ENCODE measurements around the gene KRTAP10-3.

Gene KRTAP10-3

DNA sequence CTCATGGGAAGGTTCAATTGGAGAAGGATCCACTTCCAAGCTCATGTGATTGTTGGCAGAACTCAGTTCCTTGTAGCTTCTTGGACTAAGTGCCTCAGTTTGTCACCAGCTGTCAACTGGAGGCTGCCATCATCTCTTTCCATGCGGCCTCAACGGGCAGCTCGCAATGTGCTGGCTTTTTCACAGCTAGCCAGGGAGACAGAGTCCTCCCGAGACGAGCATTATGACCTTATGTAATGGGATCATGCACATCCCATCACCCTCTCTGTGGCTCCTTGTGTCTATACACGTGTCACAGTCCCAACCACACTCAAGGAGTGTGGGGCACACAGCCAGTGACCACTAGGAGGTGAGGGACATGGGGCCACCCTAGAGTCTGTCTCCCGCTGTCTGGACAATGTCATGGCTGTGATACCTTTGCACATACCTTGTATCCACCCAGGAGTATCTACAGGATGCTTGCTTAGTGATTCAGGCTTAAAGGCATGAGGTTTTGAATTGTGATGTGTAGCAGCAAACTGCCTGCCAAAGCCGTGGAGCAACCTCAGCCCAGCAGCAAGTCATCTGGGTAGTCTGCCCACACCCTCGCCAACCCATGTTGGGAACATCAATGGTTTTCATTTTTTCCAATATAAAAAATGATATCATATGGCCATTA is 37.6 kb upstream of the KRTAP10-3 start:
- Histone ChIP-seq H3K9me3 (ENCODE audit: control insufficient read depth, low read length) (no peaks in the 10 kb centered on the region), H3K36me3 (ENCODE audit: control insufficient read depth, insufficient read depth, low read length) (no peaks in the 10 kb centered on the region), H3K4me2 (ENCODE audit: low read length) (no peak overlapping the region), H3K4me1 (no peaks in the 10 kb centered on the region), H3K4me3 (ENCODE audit: low read depth, low read length) (no peak overlapping the region), H3K27me3 (ENCODE audit: control insufficient read depth, insufficient read depth, low read length) (no peaks in the 10 kb centered on the region), H3K9ac (no peak overlapping the region), H2AFZ (no peak overlapping the region), H3K79me2 (no peaks in the 10 kb centered on the region), H3K27ac (no peak overlapping the region)
- TF ChIP-seq CTCF (IDR thresholded peaks at IDR 0.05) = no peak

DNA sequence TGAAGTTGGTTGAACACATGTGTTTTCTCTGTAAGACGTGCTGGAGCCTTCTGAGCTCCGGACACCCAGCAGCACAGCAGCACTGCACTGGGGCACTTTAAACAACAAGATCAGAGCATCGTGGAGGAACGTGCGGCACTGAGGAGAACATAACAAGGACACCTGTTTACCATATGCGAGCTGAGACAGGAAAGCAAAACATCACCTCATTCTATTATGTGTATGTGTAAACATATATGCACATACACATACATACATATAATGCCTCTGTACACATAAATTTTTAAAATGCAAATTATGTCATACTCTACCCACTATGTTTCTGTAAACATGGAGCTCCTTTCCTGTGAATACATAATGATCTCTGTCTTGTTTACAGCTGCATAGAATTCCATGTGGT is 36.9 kb upstream of the KRTAP10-3 start:
- Histone ChIP-seq H3K27ac (no peak overlapping the region), H3K79me2 (no peaks in the 10 kb centered on the region), H2AFZ (no peak overlapping the region), H3K27me3 (ENCODE audit: control insufficient read depth, insufficient read depth, low read length) (no peaks in the 10 kb centered on the region), H3K9ac (no peak overlapping the region), H3K36me3 (ENCODE audit: control insufficient read depth, insufficient read depth, low read length) (no peaks in the 10 kb centered on the region), H3K4me1 (no peaks in the 10 kb centered on the region), H3K4me3 (ENCODE audit: low read depth, low read length) (no peak overlapping the region), H3K4me2 (ENCODE audit: low read length) (no peak overlapping the region), H3K9me3 (ENCODE audit: control insufficient read depth, low read length) (no peaks in the 10 kb centered on the region)
- TF ChIP-seq CTCF (IDR thresholded peaks at IDR 0.05) = no peak

DNA sequence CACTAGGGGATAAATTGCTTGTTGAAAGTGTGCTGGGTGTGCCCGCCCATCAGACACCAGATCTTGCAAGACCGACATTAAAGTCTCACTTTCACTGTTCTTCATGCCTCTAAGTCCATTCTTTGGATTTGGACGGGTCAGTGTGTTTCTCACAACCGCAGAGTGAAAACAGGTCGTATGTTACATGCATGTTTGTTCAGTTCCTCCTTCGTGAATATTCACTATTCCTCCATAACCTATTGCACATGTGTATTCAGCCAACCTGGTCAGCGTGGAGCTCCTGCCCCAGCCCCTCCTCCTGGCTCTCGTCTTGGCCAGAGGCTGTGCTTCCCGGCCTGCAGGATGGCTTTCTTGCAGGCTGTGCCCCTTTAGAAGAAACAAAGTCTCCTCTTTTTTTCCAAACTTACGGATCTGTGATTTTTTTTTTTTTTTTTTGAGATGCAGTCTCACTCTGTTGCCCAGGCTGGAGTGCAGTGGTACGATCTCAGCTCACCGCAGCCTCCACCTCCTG is 35.9 kb upstream of the KRTAP10-3 start:
- Histone ChIP-seq H3K4me3 (ENCODE audit: low read depth, low read length) (no peak overlapping the region), H3K27ac (no peak overlapping the region), H2AFZ (no peak overlapping the region)

GRCh38 chr21:44593598-44594405 is 35.2 kb upstream of the KRTAP10-3 start:
- TF ChIP-seq CTCF (IDR thresholded peaks at IDR 0.05) = no peak
- Histone ChIP-seq H3K79me2 (no peaks in the 10 kb centered on the region), H2AFZ (no peak overlapping the region), H3K4me2 (ENCODE audit: low read length) (no peak overlapping the region), H3K9me3 (ENCODE audit: control insufficient read depth, low read length) (no peaks in the 10 kb centered on the region), H3K27me3 (ENCODE audit: control insufficient read depth, insufficient read depth, low read length) (no peaks in the 10 kb centered on the region), H3K4me3 (ENCODE audit: low read depth, low read length) (no peak overlapping the region), H3K4me1 (no peaks in the 10 kb centered on the region), H3K36me3 (ENCODE audit: control insufficient read depth, insufficient read depth, low read length) (no peaks in the 10 kb centered on the region), H3K27ac (no peak overlapping the region), H3K9ac (no peak overlapping the region)

More for the DNA sequence above, 35.9 kb upstream of the KRTAP10-3 start:
- H3K4me2 ChIP-seq (ENCODE audit: low read length) = no peak overlapping the region
- no peak for TF ChIP-seq CTCF (IDR thresholded peaks at IDR 0.05)
- H3K9me3 ChIP-seq (ENCODE audit: control insufficient read depth, low read length) = no peaks in the 10 kb centered on the region
- no peak overlapping the region for H3K9ac ChIP-seq
- no peaks in the 10 kb centered on the region for H3K79me2 ChIP-seq
- H3K27me3 ChIP-seq (ENCODE audit: control insufficient read depth, insufficient read depth, low read length) = no peaks in the 10 kb centered on the region
- H3K36me3 ChIP-seq (ENCODE audit: control insufficient read depth, insufficient read depth, low read length) = no peaks in the 10 kb centered on the region
- no peaks in the 10 kb centered on the region for H3K4me1 ChIP-seq

All from parathyroid adenoma (tissue), 2 donors.